ENCODE data around the gene TCF7L2. TPM values are rescaled to one million over a fixed set of nuclear protein-coding genes. Genes with fewer than 3 reads are reported as not detected.

TCF7L2 gene
- polyA plus RNA-seq, 1 donor from 2014 or later, result 1.7 TPM

- Histone ChIP-seq H2AFZ (ENCODE audit: low read depth, low read length) (no peak overlapping the region), H3F3A (ENCODE audit: insufficient read depth, low read length, poor library complexity, severe bottlenecking) (no peaks in the 10 kb centered on the region), H3K36me3 (ENCODE audit: insufficient read depth, low read length) (no peaks in the 10 kb centered on the region), H3K79me2 (replicated peaks; ENCODE audit: insufficient read depth, low read length) (no peaks in the 10 kb centered on the region), H3K9ac (ENCODE audit: low read length) (no peak overlapping the region), H3K27me3 (ENCODE audit: insufficient read depth, low read depth, low read length) (no peaks in the 10 kb centered on the region), H3K4me3 (ENCODE audit: low read length) (no peak overlapping the region), H4K20me1 (ENCODE audit: insufficient read depth) (no peaks in the 10 kb centered on the region), H3K9me3 (ENCODE audit: low read length) (no peaks in the 10 kb centered on the region), H3K4me2 (ENCODE audit: low read length) (no peak overlapping the region), H3K9me2 (ENCODE audit: insufficient read depth, low read length) (no peaks in the 10 kb centered on the region), H3K27ac (ENCODE audit: low read length) (no peak overlapping the region)
- TF ChIP-seq SMC3 (conservative IDR thresholded peaks at IDR 0.05; ENCODE audit: poor library complexity) (no peak), REST (IDR thresholded peaks at IDR 0.05; ENCODE audit: borderline replicate concordance) (no peak), EZH2 (IDR thresholded peaks at IDR 0.05; ENCODE audit: borderline replicate concordance, insufficient read depth, low read length, poor library complexity, severe bottlenecking) (no peak), EP300 (conservative IDR thresholded peaks at IDR 0.05; ENCODE audit: poor library complexity, severe bottlenecking) (no peak), POLR2AphosphoS5 (IDR thresholded peaks at IDR 0.05) (no peak), RAD21 (conservative IDR thresholded peaks at IDR 0.05) (no peak), TAF1 (IDR thresholded peaks at IDR 0.05; ENCODE audit: low read depth) (no peak), MXI1 (conservative IDR thresholded peaks at IDR 0.05; ENCODE audit: poor library complexity, severe bottlenecking) (no peak), CTCF (IDR thresholded peaks at IDR 0.05; ENCODE audit: poor library complexity, severe bottlenecking) (no peak)
Measured at GRCh38 chr10:113213035-113213434, 263.0 kb downstream of the TCF7L2 start.

GRCh38 chr10:113214331-113214730 lies 264.3 kb downstream of the TCF7L2 start:
- no peak overlapping the region for H3K27ac ChIP-seq (ENCODE audit: low read length)
- no peaks in the 10 kb centered on the region for H3F3A ChIP-seq (ENCODE audit: insufficient read depth, low read length, poor library complexity, severe bottlenecking)

More at GRCh38 chr10:113214331-113214730, 264.3 kb downstream of the TCF7L2 start:
- no peak overlapping the region for H3K4me2 ChIP-seq (ENCODE audit: low read length)
- no peak overlapping the region for H3K4me3 ChIP-seq (ENCODE audit: low read length)
- H3K9ac ChIP-seq (ENCODE audit: low read length), result no peak overlapping the region
- no peaks in the 10 kb centered on the region for H4K20me1 ChIP-seq (ENCODE audit: insufficient read depth)
- H2AFZ ChIP-seq (ENCODE audit: low read depth, low read length), result no peak overlapping the region
- no peaks in the 10 kb centered on the region for H3K79me2 ChIP-seq (replicated peaks; ENCODE audit: insufficient read depth, low read length)
- no peaks in the 10 kb centered on the region for H3K27me3 ChIP-seq (ENCODE audit: insufficient read depth, low read depth, low read length)
- no peak for TF ChIP-seq TAF1 (IDR thresholded peaks at IDR 0.05; ENCODE audit: low read depth)
- TF ChIP-seq POLR2AphosphoS5 (IDR thresholded peaks at IDR 0.05), result no peak
- TF ChIP-seq MXI1 (conservative IDR thresholded peaks at IDR 0.05; ENCODE audit: poor library complexity, severe bottlenecking), result no peak
- TF ChIP-seq EZH2 (IDR thresholded peaks at IDR 0.05; ENCODE audit: borderline replicate concordance, insufficient read depth, low read length, poor library complexity, severe bottlenecking), result no peak
- no peak for TF ChIP-seq SMC3 (conservative IDR thresholded peaks at IDR 0.05; ENCODE audit: poor library complexity)
- TF ChIP-seq EP300 (conservative IDR thresholded peaks at IDR 0.05; ENCODE audit: poor library complexity, severe bottlenecking), result no peak
- TF ChIP-seq RAD21 (conservative IDR thresholded peaks at IDR 0.05), result no peak
- TF ChIP-seq CTCF (IDR thresholded peaks at IDR 0.05; ENCODE audit: poor library complexity, severe bottlenecking), result no peak
- no peak for TF ChIP-seq REST (IDR thresholded peaks at IDR 0.05; ENCODE audit: borderline replicate concordance)
- no peaks in the 10 kb centered on the region for H3K36me3 ChIP-seq (ENCODE audit: insufficient read depth, low read length)
- H3K9me3 ChIP-seq (ENCODE audit: low read length), result no peaks in the 10 kb centered on the region
- H3K9me2 ChIP-seq (ENCODE audit: insufficient read depth, low read length), result no peaks in the 10 kb centered on the region
